Measurements from ENCODE around the gene ADAM33.

ADAM33 gene

GRCh38 chr20:3691897-3692296 lies 10.1 kb upstream of the ADAM33 start:
- no peak overlapping the region for H3K27ac ChIP-seq
- no peak overlapping the region for H3K4me3 ChIP-seq

- Histone ChIP-seq H3K4me3 (no peak overlapping the region), H3K27ac (no peak overlapping the region)
Measured at GRCh38 chr20:3691306-3691705, 9.5 kb upstream of the ADAM33 start.

GRCh38 chr20:3690413-3690812 lies 8.6 kb upstream of the ADAM33 start:
- Histone ChIP-seq H3K4me3 (no peak overlapping the region), H3K27ac (no peak overlapping the region)

- no peak overlapping the region for H3K27ac ChIP-seq
- no peak overlapping the region for H3K4me3 ChIP-seq
Measured at GRCh38 chr20:3689978-3690377, 8.2 kb upstream of the ADAM33 start.

- H3K27ac ChIP-seq = peak overlapping the region in 4 of 21 experiments; percentile 14 to 49 (median 25)
Measured at GRCh38 chr20:3687655-3688054, 5.8 kb upstream of the ADAM33 start.

GRCh38 chr20:3686867-3687321 lies 5.1 kb upstream of the ADAM33 start:
- Histone ChIP-seq H3K27ac (peak overlapping the region in 5 of 21 experiments; percentile 14 to 49 (median 35)), H3K4me3 (no peak overlapping the region)

More at GRCh38 chr20:3687655-3688054, 5.8 kb upstream of the ADAM33 start:
- no peak overlapping the region for H3K4me3 ChIP-seq

GRCh38 chr20:3686421-3686820 lies 4.6 kb upstream of the ADAM33 start:
- no peak overlapping the region for H3K4me3 ChIP-seq
- H3K27ac ChIP-seq = peak overlapping the region in 5 of 21 experiments; percentile 10 to 35 (median 17)

GRCh38 chr20:3685341-3685740 lies 3.5 kb upstream of the ADAM33 start:
- Histone ChIP-seq H3K4me3 (no peak overlapping the region), H3K27ac (no peak overlapping the region)

GRCh38 chr20:3681352-3681930 lies 369 bp downstream of the ADAM33 start:
- Histone ChIP-seq H3K4me3 (peak overlapping the region; percentile 28 to 48 (median 34)), H3K27ac (peak overlapping the region in 19 of 21 experiments; percentile 25 to 84 (median 67))

GRCh38 chr20:3680701-3681351 lies 984 bp downstream of the ADAM33 start:
- H3K4me3 ChIP-seq = peak overlapping the region; percentile 28 to 48 (median 34)

GRCh38 chr20:3679749-3680700 lies 1.8 kb downstream of the ADAM33 start:
- H3K27ac ChIP-seq = peak overlapping the region in 20 of 21 experiments; percentile 12 to 84 (median 66)
- H3K4me3 ChIP-seq = peak overlapping the region in 6 of 7 experiments; percentile 33 to 48 (median 35)

More at GRCh38 chr20:3680701-3681351, 984 bp downstream of the ADAM33 start:
- peak overlapping the region in 18 of 21 experiments; percentile 25 to 84 (median 68) for H3K27ac ChIP-seq

GRCh38 chr20:3678856-3679720 lies 2.7 kb downstream of the ADAM33 start:
- Histone ChIP-seq H3K27ac (peak overlapping the region in 20 of 21 experiments; percentile 2 to 84 (median 63)), H3K4me3 (peak overlapping the region in 1 of 7 experiments; percentile 37)

- peak overlapping the region in 14 of 21 experiments; percentile 3 to 82 (median 62) for H3K27ac ChIP-seq
- H3K4me3 ChIP-seq = no peak overlapping the region
Measured at GRCh38 chr20:3678198-3678597, 3.6 kb downstream of the ADAM33 start.

- H3K27ac ChIP-seq = peak overlapping the region in 10 of 21 experiments; percentile 36 to 82 (median 64)
- H3K4me3 ChIP-seq = no peak overlapping the region
Measured at GRCh38 chr20:3677733-3678132, 4.1 kb downstream of the ADAM33 start.

- no peak overlapping the region for H3K27ac ChIP-seq
- no peak overlapping the region for H3K4me3 ChIP-seq
Measured at GRCh38 chr20:3674995-3675900, 6.6 kb downstream of the ADAM33 start.

GRCh38 chr20:3674447-3674846 lies 7.4 kb downstream of the ADAM33 start:
- no peak overlapping the region for H3K27ac ChIP-seq
- no peak overlapping the region for H3K4me3 ChIP-seq

GRCh38 chr20:3673221-3674070 lies 8.4 kb downstream of the ADAM33 start:
- Histone ChIP-seq H3K4me3 (no peak overlapping the region), H3K27ac (no peak overlapping the region)
